Keratinocyte (primary cell): Measurements from ENCODE around the gene SRRT.

Source experiments
- EZH2 ChIP-seq: IDR thresholded peaks from one replicate; pipeline ENCODE4 v1.6.1; 2012; ENCODE audit warnings: inconsistent platforms, mild to moderate bottlenecking, low read length, moderate library complexity
- TF ChIP-seq, protein P1 (sequence below), 3 experiments: IDR thresholded peaks in 1 of 3; conservative IDR thresholded peaks in 1 of 3; optimal IDR thresholded peaks in 1 of 3; 2 replicates in 2 of 3; 3 replicates in 1 of 3; pipeline versions ENCODE3 to v1.5.1; 2011; ENCODE audit warnings: low read length in 3 of 3, mild to moderate bottlenecking in 3 of 3, moderate library complexity in 2 of 3, control low read depth in 1 of 3, inconsistent platforms in 1 of 3; ENCODE audit not compliant: insufficient read depth in 2 of 3; ENCODE audit errors: extremely low read depth in 1 of 3

DNA sequence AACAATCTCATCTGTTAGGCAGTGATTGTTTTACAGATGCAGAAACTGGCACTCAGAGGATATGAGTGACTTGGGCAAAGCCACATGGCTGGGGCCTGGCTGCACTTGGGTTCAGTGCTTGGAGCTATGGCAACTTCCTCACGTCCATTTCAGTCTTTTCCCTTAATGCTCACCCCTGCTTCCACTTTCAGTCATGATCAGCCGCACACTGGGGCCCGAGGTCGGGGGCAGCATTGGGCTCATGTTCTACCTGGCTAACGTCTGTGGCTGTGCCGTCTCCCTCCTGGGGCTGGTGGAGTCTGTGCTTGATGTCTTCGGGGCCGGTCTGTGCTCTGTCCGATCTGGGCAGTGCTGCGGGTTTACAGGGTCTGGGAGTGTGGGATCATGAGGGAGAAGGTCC, 19.4 kb upstream of the SRRT start:
- TF ChIP-seq, protein P1, sequence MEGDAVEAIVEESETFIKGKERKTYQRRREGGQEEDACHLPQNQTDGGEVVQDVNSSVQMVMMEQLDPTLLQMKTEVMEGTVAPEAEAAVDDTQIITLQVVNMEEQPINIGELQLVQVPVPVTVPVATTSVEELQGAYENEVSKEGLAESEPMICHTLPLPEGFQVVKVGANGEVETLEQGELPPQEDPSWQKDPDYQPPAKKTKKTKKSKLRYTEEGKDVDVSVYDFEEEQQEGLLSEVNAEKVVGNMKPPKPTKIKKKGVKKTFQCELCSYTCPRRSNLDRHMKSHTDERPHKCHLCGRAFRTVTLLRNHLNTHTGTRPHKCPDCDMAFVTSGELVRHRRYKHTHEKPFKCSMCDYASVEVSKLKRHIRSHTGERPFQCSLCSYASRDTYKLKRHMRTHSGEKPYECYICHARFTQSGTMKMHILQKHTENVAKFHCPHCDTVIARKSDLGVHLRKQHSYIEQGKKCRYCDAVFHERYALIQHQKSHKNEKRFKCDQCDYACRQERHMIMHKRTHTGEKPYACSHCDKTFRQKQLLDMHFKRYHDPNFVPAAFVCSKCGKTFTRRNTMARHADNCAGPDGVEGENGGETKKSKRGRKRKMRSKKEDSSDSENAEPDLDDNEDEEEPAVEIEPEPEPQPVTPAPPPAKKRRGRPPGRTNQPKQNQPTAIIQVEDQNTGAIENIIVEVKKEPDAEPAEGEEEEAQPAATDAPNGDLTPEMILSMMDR (optimal IDR thresholded peaks at IDR 0.05 in 1 of 3, IDR thresholded peaks at IDR 0.05 in 1 of 3, conservative IDR thresholded peaks at IDR 0.05 in 1 of 3; ENCODE audit: extremely low read depth in 1 of 3, insufficient read depth in 2 of 3, low read length in 3 of 3): no peak
- TF ChIP-seq EZH2: no peak
